SK-N-SH treated with all-trans-retinoic acid at 6 μM for 48 hours (cell line): ENCODE results near the gene PTPRCAP.

Experiments
- ATAC-seq: fragments of 200-7000 bp; cut with Tn5 transposase; 3 replicates; pipeline ENCODE4 v1.9.1; 2020; ENCODE audit warnings: mild to moderate bottlenecking, moderate library complexity
- ARNTL ChIP-seq: fragments of 450-650 bp; formaldehyde crosslinking; IDR thresholded peaks from 2 replicates; pipeline ENCODE4 v1.5.0; 2020; ENCODE audit warnings: low read depth, mild to moderate bottlenecking, moderate library complexity, borderline replicate concordance
- BACH2 ChIP-seq: fragments of 250-450 bp; sonication (Bioruptor Pico); IDR thresholded peaks from 2 replicates; pipeline ENCODE4 v1.9.0; 2021; ENCODE audit warnings: mild to moderate bottlenecking, borderline replicate concordance
- CSDC2 ChIP-seq: fragments of 250-450 bp; sonication (Bioruptor Pico); IDR thresholded peaks from 2 replicates; pipeline ENCODE4 v1.5.0; 2020; ENCODE audit warnings: mild to moderate bottlenecking, moderate library complexity
- CSRNP3 ChIP-seq: fragments of 250-450 bp; sonication (Bioruptor Pico); IDR thresholded peaks from 2 replicates; pipeline ENCODE4 v1.5.1; 2021; ENCODE audit warnings: mild to moderate bottlenecking, moderate library complexity
- ESRRG ChIP-seq: fragments of 250-450 bp; sonication (Bioruptor Pico); IDR thresholded peaks from 2 replicates; pipeline ENCODE4 v1.6.1; 2021; ENCODE audit warnings: mild to moderate bottlenecking
- GLIS3 ChIP-seq: fragments of 250-450 bp; sonication (Bioruptor Pico); IDR thresholded peaks from 2 replicates; pipeline ENCODE4 v1.5.0; 2020; ENCODE audit warnings: mild to moderate bottlenecking, moderate library complexity
- ISL1 ChIP-seq: fragments of 250-450 bp; sonication (Bioruptor Pico); IDR thresholded peaks from 2 replicates; pipeline ENCODE4 v2.1.2; 2022; ENCODE audit warnings: mild to moderate bottlenecking, moderate library complexity
- OSR1 ChIP-seq: fragments of 250-450 bp; sonication (Bioruptor Pico); IDR thresholded peaks from 2 replicates; pipeline ENCODE4 v1.8.0; 2022; ENCODE audit warnings: moderate library complexity, mild to moderate bottlenecking, inconsistent platforms
- PPARA ChIP-seq: fragments of 250-450 bp; sonication (Bioruptor Pico); IDR thresholded peaks from 2 replicates; pipeline ENCODE4 v1.5.0; 2020; ENCODE audit warnings: mild to moderate bottlenecking, borderline replicate concordance
- RARB ChIP-seq: fragments of 250-450 bp; sonication (Bioruptor Pico); IDR thresholded peaks from 2 replicates; pipeline ENCODE4 v1.8.0; 2021; ENCODE audit warnings: mild to moderate bottlenecking, moderate library complexity
- SNAI2 ChIP-seq: fragments of 250-450 bp; sonication (Bioruptor Pico); IDR thresholded peaks from 2 replicates; pipeline ENCODE4 v1.5.0; 2020; ENCODE audit warnings: mild to moderate bottlenecking, moderate library complexity
- TOX ChIP-seq: fragments of 250-450 bp; sonication (Bioruptor Pico); IDR thresholded peaks from 2 replicates; pipeline ENCODE4 v1.8.0; 2021; ENCODE audit warnings: mild to moderate bottlenecking, moderate library complexity, borderline replicate concordance
- ZC3H10 ChIP-seq: fragments of 250-450 bp; sonication (Bioruptor Pico); IDR thresholded peaks from 2 replicates; pipeline ENCODE4 v1.5.1; 2021; ENCODE audit warnings: mild to moderate bottlenecking, moderate library complexity
- ZFP3 ChIP-seq: fragments of 250-450 bp; sonication (Bioruptor Pico); IDR thresholded peaks from 2 replicates; pipeline ENCODE4 v1.5.0; 2020; ENCODE audit warnings: mild to moderate bottlenecking, moderate library complexity
- ZFP30 ChIP-seq: fragments of 450-650 bp; formaldehyde crosslinking; IDR thresholded peaks from 2 replicates; pipeline ENCODE4 v1.5.0; 2022; ENCODE audit warnings: mild to moderate bottlenecking, moderate library complexity
- ZNF565 ChIP-seq: fragments of 450-650 bp; formaldehyde crosslinking; conservative IDR thresholded peaks from 2 replicates; pipeline ENCODE4 v1.5.0; 2020; ENCODE audit warnings: low read depth, mild to moderate bottlenecking, moderate library complexity
- ZNF70 ChIP-seq: fragments of 450-650 bp; formaldehyde crosslinking; IDR thresholded peaks from 2 replicates; pipeline ENCODE4 v1.5.0; 2020; ENCODE audit warnings: mild to moderate bottlenecking, moderate library complexity
- ZNF8 ChIP-seq: fragments of 450-650 bp; formaldehyde crosslinking; IDR thresholded peaks from 2 replicates; pipeline ENCODE4 v1.5.0; 2020; ENCODE audit warnings: mild to moderate bottlenecking, moderate library complexity
- TF ChIP-seq, protein P1 (sequence below): fragments of 250-450 bp; sonication (Bioruptor Pico); IDR thresholded peaks from 2 replicates; pipeline ENCODE4 v1.8.0; 2021; ENCODE audit warnings: low read depth, mild to moderate bottlenecking, moderate library complexity, borderline replicate concordance
- TF ChIP-seq, protein P2 (sequence below): fragments of 250-450 bp; sonication (Bioruptor Pico); IDR thresholded peaks from 2 replicates; pipeline ENCODE4 v1.5.1; 2020; ENCODE audit warnings: low read depth, mild to moderate bottlenecking, moderate library complexity
- TF ChIP-seq, protein P3 (sequence below): fragments of 250-450 bp; sonication (Bioruptor Pico); IDR thresholded peaks from 2 replicates; pipeline ENCODE4 v1.8.0; 2020; ENCODE audit warnings: mild to moderate bottlenecking, moderate library complexity, borderline replicate concordance

PTPRCAP gene

GRCh38 chr11:67438158-67438902 is 848 bp upstream of the PTPRCAP start (continued):
- TF ChIP-seq, protein P1, sequence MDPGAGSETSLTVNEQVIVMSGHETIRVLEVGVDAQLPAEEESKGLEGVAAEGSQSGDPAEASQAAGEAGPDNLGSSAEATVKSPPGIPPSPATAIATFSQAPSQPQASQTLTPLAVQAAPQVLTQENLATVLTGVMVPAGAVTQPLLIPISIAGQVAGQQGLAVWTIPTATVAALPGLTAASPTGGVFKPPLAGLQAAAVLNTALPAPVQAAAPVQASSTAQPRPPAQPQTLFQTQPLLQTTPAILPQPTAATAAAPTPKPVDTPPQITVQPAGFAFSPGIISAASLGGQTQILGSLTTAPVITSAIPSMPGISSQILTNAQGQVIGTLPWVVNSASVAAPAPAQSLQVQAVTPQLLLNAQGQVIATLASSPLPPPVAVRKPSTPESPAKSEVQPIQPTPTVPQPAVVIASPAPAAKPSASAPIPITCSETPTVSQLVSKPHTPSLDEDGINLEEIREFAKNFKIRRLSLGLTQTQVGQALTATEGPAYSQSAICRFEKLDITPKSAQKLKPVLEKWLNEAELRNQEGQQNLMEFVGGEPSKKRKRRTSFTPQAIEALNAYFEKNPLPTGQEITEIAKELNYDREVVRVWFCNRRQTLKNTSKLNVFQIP (CRISPR knock-in tag) = no peak
- no peak for TF ChIP-seq PPARA (CRISPR knock-in tag)

- no peak for ATAC-seq
Measured at GRCh38 chr11:67437809-67438157, 301 bp upstream of the PTPRCAP start.

GRCh38 chr11:67436459-67437081 is 912 bp downstream of the PTPRCAP start:
- ATAC-seq = no peak
- TF ChIP-seq GLIS3 (CRISPR knock-in tag) (no peak), ARNTL (CRISPR knock-in tag) (no peak), TOX (CRISPR knock-in tag) (no peak), PPARA (CRISPR knock-in tag) (no peak), ZC3H10 (CRISPR knock-in tag) (no peak), OSR1 (CRISPR knock-in tag) (no peak)
- TF ChIP-seq, protein P2, sequence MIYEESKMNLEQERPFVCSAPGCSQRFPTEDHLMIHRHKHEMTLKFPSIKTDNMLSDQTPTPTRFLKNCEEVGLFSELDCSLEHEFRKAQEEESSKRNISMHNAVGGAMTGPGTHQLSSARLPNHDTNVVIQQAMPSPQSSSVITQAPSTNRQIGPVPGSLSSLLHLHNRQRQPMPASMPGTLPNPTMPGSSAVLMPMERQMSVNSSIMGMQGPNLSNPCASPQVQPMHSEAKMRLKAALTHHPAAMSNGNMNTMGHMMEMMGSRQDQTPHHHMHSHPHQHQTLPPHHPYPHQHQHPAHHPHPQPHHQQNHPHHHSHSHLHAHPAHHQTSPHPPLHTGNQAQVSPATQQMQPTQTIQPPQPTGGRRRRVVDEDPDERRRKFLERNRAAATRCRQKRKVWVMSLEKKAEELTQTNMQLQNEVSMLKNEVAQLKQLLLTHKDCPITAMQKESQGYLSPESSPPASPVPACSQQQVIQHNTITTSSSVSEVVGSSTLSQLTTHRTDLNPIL = no peak

More at GRCh38 chr11:67437809-67438157, 301 bp upstream of the PTPRCAP start:
- no peak for TF ChIP-seq TOX (CRISPR knock-in tag)
- no peak for TF ChIP-seq ZC3H10 (CRISPR knock-in tag)
- no peak for TF ChIP-seq BACH2 (CRISPR knock-in tag)
- TF ChIP-seq ZFP3 (CRISPR knock-in tag) = no peak
- no peak for TF ChIP-seq OSR1 (CRISPR knock-in tag)
- TF ChIP-seq ZNF8 (CRISPR knock-in tag) = no peak
- TF ChIP-seq ISL1 (CRISPR knock-in tag) = no peak
- TF ChIP-seq ESRRG (CRISPR knock-in tag) = no peak
- TF ChIP-seq PPARA (CRISPR knock-in tag) = no peak
- TF ChIP-seq CSRNP3 (CRISPR knock-in tag) = no peak
- no peak for TF ChIP-seq ZNF70
- TF ChIP-seq GLIS3 (CRISPR knock-in tag) = no peak
- no peak for TF ChIP-seq CSDC2 (CRISPR knock-in tag)
- no peak for TF ChIP-seq RARB (CRISPR knock-in tag)
- no peak for TF ChIP-seq SNAI2 (CRISPR knock-in tag)
- TF ChIP-seq ZNF565 (CRISPR knock-in tag) = no peak
- TF ChIP-seq, protein P3, sequence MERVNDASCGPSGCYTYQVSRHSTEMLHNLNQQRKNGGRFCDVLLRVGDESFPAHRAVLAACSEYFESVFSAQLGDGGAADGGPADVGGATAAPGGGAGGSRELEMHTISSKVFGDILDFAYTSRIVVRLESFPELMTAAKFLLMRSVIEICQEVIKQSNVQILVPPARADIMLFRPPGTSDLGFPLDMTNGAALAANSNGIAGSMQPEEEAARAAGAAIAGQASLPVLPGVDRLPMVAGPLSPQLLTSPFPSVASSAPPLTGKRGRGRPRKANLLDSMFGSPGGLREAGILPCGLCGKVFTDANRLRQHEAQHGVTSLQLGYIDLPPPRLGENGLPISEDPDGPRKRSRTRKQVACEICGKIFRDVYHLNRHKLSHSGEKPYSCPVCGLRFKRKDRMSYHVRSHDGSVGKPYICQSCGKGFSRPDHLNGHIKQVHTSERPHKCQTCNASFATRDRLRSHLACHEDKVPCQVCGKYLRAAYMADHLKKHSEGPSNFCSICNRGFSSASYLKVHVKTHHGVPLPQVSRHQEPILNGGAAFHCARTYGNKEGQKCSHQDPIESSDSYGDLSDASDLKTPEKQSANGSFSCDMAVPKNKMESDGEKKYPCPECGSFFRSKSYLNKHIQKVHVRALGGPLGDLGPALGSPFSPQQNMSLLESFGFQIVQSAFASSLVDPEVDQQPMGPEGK (CRISPR knock-in tag) = no peak
- TF ChIP-seq, protein P1 (CRISPR knock-in tag) = no peak
- no peak for TF ChIP-seq ZFP30 (CRISPR knock-in tag)
